A673 (cell line): ENCODE measurements around the gene IL10RA. TPM values are rescaled to one million over a fixed set of nuclear protein-coding genes. Genes with fewer than 3 reads are reported as not detected.

Experiments
- BruUV-seq: library from RNA; stranded (reverse); fragments of 400-500 nt; replicated peaks from 2 replicates; lab custom pipeline; 2021; lab: Mats Ljungman, UMichigan
- CTCF ChIA-PET: fragments of 300-600 bp; sonication (Branson Sonifier 250); formaldehyde crosslinking; loops from one replicate; lab custom pipeline; 2022; ENCODE audit warnings: antibody characterized with exemption; lab: Charles Lee
- POLR2A ChIA-PET: fragments of 300-600 bp; sonication (Branson Sonifier 250); formaldehyde crosslinking; loops from one replicate; lab custom pipeline; 2022; ENCODE audit warnings: antibody characterized with exemption; ENCODE audit not compliant: low non-redundant PET; lab: Charles Lee
- DNase-seq: peaks from one replicate; pipeline ENCODE4 v3.0.0-alpha.2; 2015; ENCODE audit warnings: low spot score
- H3K27ac ChIP-seq: fragments of 200-600 bp; sonication (generic); 2 replicates; pipeline ENCODE4 v1.5.1; 2016; ENCODE audit warnings: mixed run types, low read depth, mild to moderate bottlenecking, mixed read lengths, antibody characterized with exemption, low read length; ENCODE audit not compliant: poor library complexity, severe bottlenecking
- H3K27me3 ChIP-seq: fragments of 200-600 bp; sonication (generic); replicated peaks from 2 replicates; pipeline ENCODE4 v1.6.1; 2017; ENCODE audit warnings: mixed run types, low read depth, mild to moderate bottlenecking, mixed read lengths, antibody characterized with exemption, low read length; ENCODE audit not compliant: insufficient read depth, poor library complexity
- H3K36me3 ChIP-seq: fragments of 200-600 bp; sonication (generic); 2 replicates; pipeline ENCODE4 v1.6.1; 2016; ENCODE audit warnings: mixed run types, mild to moderate bottlenecking, mixed read lengths, antibody characterized with exemption, low read length; ENCODE audit not compliant: insufficient read depth, poor library complexity, severe bottlenecking
- H3K4me1 ChIP-seq: fragments of 200-600 bp; sonication (generic); 2 replicates; pipeline ENCODE4 v1.6.1; 2017; ENCODE audit warnings: mixed run types, mild to moderate bottlenecking, mixed read lengths, antibody characterized with exemption, low read length; ENCODE audit not compliant: insufficient read depth, poor library complexity, severe bottlenecking
- H3K4me3 ChIP-seq: fragments of 200-600 bp; sonication (generic); 2 replicates; pipeline ENCODE4 v1.5.1; 2016; ENCODE audit warnings: low read depth, mixed run types, mild to moderate bottlenecking, mixed read lengths, low read length; ENCODE audit not compliant: poor library complexity, severe bottlenecking
- H3K9me3 ChIP-seq: fragments of 200-600 bp; sonication (generic); 2 replicates; pipeline ENCODE4 v1.6.1; 2016; ENCODE audit warnings: mixed run types, low read depth, mild to moderate bottlenecking, mixed read lengths, antibody characterized with exemption, low read length; ENCODE audit not compliant: poor library complexity, severe bottlenecking
- CTCF ChIP-seq: fragments of 300-800, 200-600 bp; sonication (generic); conservative IDR thresholded peaks from 2 replicates; pipeline ENCODE4 v1.5.1; 2017; ENCODE audit warnings: low read depth, mild to moderate bottlenecking, antibody characterized with exemption, low read length, moderate library complexity, mixed read lengths
- EZH2 ChIP-seq: fragments of 200-600 bp; sonication (generic); IDR thresholded peaks from 2 replicates; pipeline ENCODE4 v1.6.1; 2017; ENCODE audit warnings: borderline replicate concordance, low read depth, mild to moderate bottlenecking, mixed read lengths, antibody characterized with exemption, low read length; ENCODE audit not compliant: poor library complexity, severe bottlenecking
- intact Hi-C: fragments of 100-400 bp; cut with micrococcal nuclease; formaldehyde crosslinking; loops from one replicate; pipeline ENCODE4 v1.10.0; 2022; ENCODE audit not compliant: unreplicated experiment
- total RNA-seq: library from RNA; stranded (reverse); gene quantifications from 2 replicates; pipeline ENCODE4 v1.2.3, GENCODE V29; 2021

IL10RA gene
- total RNA-seq, 1 experiment from 2014 or later = not detected

- Histone ChIP-seq H3K27me3 (no peaks in the 10 kb centered on the region), H3K4me1 (peaks cover 5% of the 10 kb centered on the region), H3K4me3 (no peak overlapping the region), H3K27ac (no peak overlapping the region), H3K9me3 (no peaks in the 10 kb centered on the region), H3K36me3 (no peaks in the 10 kb centered on the region)
- TF ChIP-seq CTCF = no peak
- TF ChIP-seq EZH2 = no peak
- BruUV-seq = no TSS peak
- no peak for DNase-seq
- CTCF ChIA-PET = no interaction called here
- intact Hi-C loops = no loop called here
- POLR2A ChIA-PET = no interaction called here
These were observed 11.2 kb downstream of the IL10RA start for GRCh38 chr11:117997406-117997805.

- H3K27ac ChIP-seq = no peak overlapping the region
- DNase-seq = no peak
These were observed 11.8 kb downstream of the IL10RA start for GRCh38 chr11:117997823-117998579.

GRCh38 chr11:117998664-117999353 lies 12.6 kb downstream of the IL10RA start:
- no peak overlapping the region for H3K4me3 ChIP-seq
- no peaks in the 10 kb centered on the region for H3K9me3 ChIP-seq
- H3K27me3 ChIP-seq = no peaks in the 10 kb centered on the region
- intact Hi-C loops = no loop called here
- no peak overlapping the region for H3K27ac ChIP-seq
- TF ChIP-seq CTCF = no peak
- no peak for TF ChIP-seq EZH2
- DNase-seq = no peak
- no peaks in the 10 kb centered on the region for H3K36me3 ChIP-seq
- no TSS peak for BruUV-seq
- ChIA-PET CTCF (no interaction called here), POLR2A (no interaction called here)
- H3K4me1 ChIP-seq = peaks cover 12% of the 10 kb centered on the region

More at GRCh38 chr11:117997823-117998579, 11.8 kb downstream of the IL10RA start:
- H3K4me1 ChIP-seq = peaks cover 8% of the 10 kb centered on the region
- no peaks in the 10 kb centered on the region for H3K9me3 ChIP-seq
- TF ChIP-seq EZH2 (no peak), CTCF (no peak)
- no TSS peak for BruUV-seq
- H3K36me3 ChIP-seq = no peaks in the 10 kb centered on the region
- intact Hi-C loops = no loop called here
- no peak overlapping the region for H3K4me3 ChIP-seq
- CTCF ChIA-PET = no interaction called here
- no peaks in the 10 kb centered on the region for H3K27me3 ChIP-seq
- POLR2A ChIA-PET = no interaction called here
